ENCODE data around the gene COL4A1.

DNA sequence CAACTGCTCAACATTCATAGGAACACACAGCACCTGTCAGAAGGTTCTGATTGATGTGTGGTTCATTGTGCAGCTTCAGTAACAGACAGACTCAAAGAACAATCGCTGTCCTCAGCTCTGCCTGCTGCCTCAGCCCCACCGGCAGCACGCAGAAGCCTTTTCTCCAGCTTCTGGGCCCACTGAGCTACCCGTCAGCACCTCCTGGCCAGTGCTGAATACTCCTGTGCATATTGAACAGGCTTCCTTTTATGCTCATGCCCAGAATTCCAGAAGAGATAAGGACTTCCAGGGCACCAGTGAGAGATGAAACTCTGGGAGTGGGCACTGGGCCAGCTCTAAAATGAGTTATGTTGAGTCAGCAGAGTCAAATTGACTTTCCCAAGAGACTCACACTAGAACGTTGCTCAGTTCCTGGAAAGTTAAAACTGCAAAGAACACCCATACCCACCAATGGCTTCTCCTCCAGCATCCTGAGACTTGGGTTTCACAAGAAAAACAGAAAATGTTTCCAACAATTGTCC is 119.3 kb downstream of the COL4A1 start:
- no peak for TF ChIP-seq EZH2 (IDR thresholded peaks at IDR 0.05; ENCODE audit: insufficient read depth, poor library complexity, severe bottlenecking)
- TF ChIP-seq EZH2phosphoT487 (IDR thresholded peaks at IDR 0.05; ENCODE audit: insufficient read depth, low read depth): no peak

All from GM23248 (cell line).